ENCODE results near the gene ZNF672. TPM values are rescaled to one million over a fixed set of nuclear protein-coding genes. Genes with fewer than 3 reads are reported as not detected.

Gene ZNF672
- total and polyA plus RNA-seq, 2 of the 4 experiments (the other 2 are of a cell fraction): 6.6 to 12.6 TPM

- H3K9ac ChIP-seq (ENCODE audit: low read depth, low read length): no peak overlapping the region
- H3K36me3 ChIP-seq (ENCODE audit: control insufficient read depth, insufficient read depth, low read length): peaks cover 21% of the 10 kb centered on the region
- no TSS peak for BruUV-seq (replicated peaks)
- no peaks in the 10 kb centered on the region for H3K9me3 ChIP-seq (ENCODE audit: control insufficient read depth, insufficient read depth, low read length)
- no peak overlapping the region for H2AFZ ChIP-seq (replicated peaks; ENCODE audit: low read length, poor library complexity)
- 0 out of 3 replicates have a peak overlapping the region, but pooled peaks have one; percentile 29 for H2BK15ac ChIP-seq (ENCODE audit: low read depth, low read length)
- peak overlapping the region; percentile 87 for H2BK120ac ChIP-seq (ENCODE audit: low read depth, low read length)
- H3K9me1 ChIP-seq (ENCODE audit: insufficient read depth, low read length): peaks cover 38% of the 10 kb centered on the region
- no peak overlapping the region; the same call in 1 of the 2 replicates for H3K18ac ChIP-seq (ENCODE audit: low read depth, low read length)
- H4K8ac ChIP-seq (ENCODE audit: low read depth in 2 of 2, low read length in 2 of 2): peak overlapping the region; percentile 42 to 83; a peak in 3 of 4 replicates
- peaks cover 24% of the 10 kb centered on the region for H3K4me1 ChIP-seq (ENCODE audit: control insufficient read depth, insufficient read depth, low read length)
- ChIA-PET POLR2A (ENCODE audit: unreplicated experiment) (interaction anchor here (0.6 kb wide), 1 partner anchor 12 kb away, joined by 3 read pairs; no protein-coding TSS in a partner anchor), CTCF (no interaction called here)
- DNase-seq (no peak), ATAC-seq (ENCODE audit: low read depth) (no peak)
- H2BK20ac ChIP-seq (ENCODE audit: low read depth, low read length): peak overlapping the region; percentile 91
- no peak overlapping the region for H3K56ac ChIP-seq (ENCODE audit: extremely low read depth, insufficient read depth, low read length)
- in situ Hi-C loops (cut with MboI; ENCODE audit: low sequenced_read_pairs) (no loop called here), dilution Hi-C loops (cut with HindIII; ENCODE audit: low sequenced_read_pairs, unreplicated experiment) (no loop called here), intact Hi-C loops (cut with micrococcal nuclease) (no loop called here)
- no peak overlapping the region for H2AK9ac ChIP-seq (replicated peaks; ENCODE audit: low read depth, low read length, poor library complexity)
- H3K4ac ChIP-seq (ENCODE audit: low read depth, low read length): peak overlapping the region; percentile 94
- TF ChIP-seq CHD1 (IDR thresholded peaks at IDR 0.05; ENCODE audit: low read depth, low read length): no peak
- no peak for TF ChIP-seq CTCF (conservative IDR thresholded peaks at IDR 0.05; ENCODE audit: low read depth, low read length)
- TF ChIP-seq MXI1 (IDR thresholded peaks at IDR 0.05; ENCODE audit: borderline replicate concordance, low read depth, low read length): no peak
- TF ChIP-seq MAFK (IDR thresholded peaks at IDR 0.05; ENCODE audit: low read depth, low read length): no peak
- TF ChIP-seq RAD21 (IDR thresholded peaks at IDR 0.05; ENCODE audit: low read length): no peak
- TF ChIP-seq SMC3 (IDR thresholded peaks at IDR 0.05; ENCODE audit: low read depth, low read length): no peak
- TF ChIP-seq BHLHE40 (IDR thresholded peaks at IDR 0.05; ENCODE audit: low read depth, low read length): no peak
- no peak for TF ChIP-seq RCOR1 (IDR thresholded peaks at IDR 0.05; ENCODE audit: insufficient replicate concordance, low read length)
- H4K91ac ChIP-seq (ENCODE audit: insufficient read depth, low read depth, low read length): peak overlapping the region; percentile 87
- H3K27me3 ChIP-seq (ENCODE audit: control insufficient read depth, insufficient read depth, low read length): no peaks in the 10 kb centered on the region
- H3K4me2 ChIP-seq (ENCODE audit: low read depth, low read length): peak overlapping the region; percentile 77
- no peak overlapping the region for H4K5ac ChIP-seq (ENCODE audit: low read depth, low read length)
- H3K23ac ChIP-seq (ENCODE audit: low read depth, low read length): peak overlapping the region; percentile 53; the same call in 1 of the 2 replicates
- H3K79me1 ChIP-seq (ENCODE audit: low read depth in 1 of 2, low read length in 2 of 2): peaks cover 36 to 79% of the 10 kb centered on the region in 2 experiments
- H2AK5ac ChIP-seq (ENCODE audit: low read depth, low read length): peak overlapping the region; percentile 65
- 100% methylated on average over 1 of the region's 15 CpGs; no CpG with 5 or more reads in 1 of the 2 experiments for WGBS, 2 experiments (ENCODE audit: extremely low coverage in 2 of 2, insufficient read length in 1 of 2)
- H3K4me3 ChIP-seq (ENCODE audit: insufficient read depth, low read depth, low read length): peak overlapping the region; percentile 12; the same call in 1 of the 2 replicates
- H2BK5ac ChIP-seq (ENCODE audit: low read depth, low read length, poor library complexity, severe bottlenecking): peak overlapping the region; percentile 71
- H3K27ac ChIP-seq (ENCODE audit: insufficient read depth, low read length): no peak overlapping the region
- peaks cover 24% of the 10 kb centered on the region; the same call in 1 of the 2 replicates for H4K20me1 ChIP-seq (ENCODE audit: insufficient read depth, low read length)
- peak overlapping the region; percentile 89; the same call in 1 of the 2 replicates for H3K14ac ChIP-seq (replicated peaks; ENCODE audit: low read depth, low read length)
Measured at GRCh38 chr1:248822148-248823032, 15.6 kb upstream of the ZNF672 start.

Data from IMR-90 (cell line).